Activated CD8-positive, alpha-beta memory T cell treated with anti-CD3 and anti-CD28 coated beads, Interleukin-2, amount 50 U/mL, for 24 hours (primary cell): ENCODE measurements around the gene CCNG2.
A peak's percentile ranks its signal among the peaks of the same experiment; 100 is the strongest.

Source experiments
- DNase-seq: peaks from one replicate; pipeline ENCODE4 v3.0.0-alpha.2; 2020; ENCODE audit errors: extremely low read depth

The CCNG2 gene

GRCh38 chr4:77146186-77147078 lies 10.6 kb upstream of the CCNG2 start:
- no peak for DNase-seq

- DNase-seq, result no peak
Observed at GRCh38 chr4:77147079-77147782, 9.8 kb upstream of the CCNG2 start.

GRCh38 chr4:77148078-77148477 lies 8.9 kb upstream of the CCNG2 start:
- DNase-seq, result no peak

- no peak for DNase-seq
Observed at GRCh38 chr4:77149789-77150188, 7.2 kb upstream of the CCNG2 start.

- no peak for DNase-seq
Observed at GRCh38 chr4:77151241-77151640, 5.8 kb upstream of the CCNG2 start.

- no peak for DNase-seq
Observed at GRCh38 chr4:77152421-77152820, 4.6 kb upstream of the CCNG2 start.

GRCh38 chr4:77153006-77153405 lies 4.0 kb upstream of the CCNG2 start:
- no peak for DNase-seq

GRCh38 chr4:77154065-77154464 lies 2.9 kb upstream of the CCNG2 start:
- no peak for DNase-seq

GRCh38 chr4:77154761-77155499 lies 2.1 kb upstream of the CCNG2 start:
- no peak for DNase-seq

GRCh38 chr4:77155631-77156452 lies 1.2 kb upstream of the CCNG2 start:
- no peak for DNase-seq

GRCh38 chr4:77156533-77156911 lies 485 bp upstream of the CCNG2 start:
- peak; percentile 92 for DNase-seq

- no peak for DNase-seq
Observed at GRCh38 chr4:77157859-77158486, 966 bp downstream of the CCNG2 start.

- no peak for DNase-seq
Observed at GRCh38 chr4:77158487-77158861, 1.5 kb downstream of the CCNG2 start.

GRCh38 chr4:77159806-77160205 lies 2.8 kb downstream of the CCNG2 start:
- no peak for DNase-seq

- DNase-seq, result no peak
Observed at GRCh38 chr4:77163641-77164040, 6.6 kb downstream of the CCNG2 start.

GRCh38 chr4:77167173-77167572 lies 10.2 kb downstream of the CCNG2 start:
- no peak for DNase-seq

- DNase-seq, result no peak
Observed at GRCh38 chr4:77167866-77168265, 10.9 kb downstream of the CCNG2 start.

- no peak for DNase-seq
Observed at GRCh38 chr4:77169481-77169880, 12.5 kb downstream of the CCNG2 start.

GRCh38 chr4:77170926-77171325 lies 13.9 kb downstream of the CCNG2 start:
- DNase-seq, result no peak

- no peak for DNase-seq
Observed at GRCh38 chr4:77172336-77172735, 15.3 kb downstream of the CCNG2 start.

- no peak for DNase-seq
Observed at GRCh38 chr4:77174426-77174825, 17.4 kb downstream of the CCNG2 start.
